DND-41 (cell line): ENCODE data around the gene PRRT2.

Experiments used
- CTCF ChIP-seq: IDR thresholded peaks from 2 replicates; pipeline ENCODE4 v1.5.1; 2012; ENCODE audit warnings: borderline replicate concordance, low read length, moderate library complexity, mild to moderate bottlenecking; ENCODE audit not compliant: poor library complexity, severe bottlenecking; ENCODE audit errors: extremely low read depth
- EZH2 ChIP-seq: IDR thresholded peaks from 3 replicates; pipeline ENCODE4 v1.6.1; 2012; ENCODE audit warnings: borderline replicate concordance, low read depth, mild to moderate bottlenecking, moderate library complexity, low read length, inconsistent platforms; ENCODE audit not compliant: severe bottlenecking

GRCh38 chr16:29857133-29857760 lies 45.3 kb downstream of the PRRT2 start:
- no peak for TF ChIP-seq CTCF
- TF ChIP-seq EZH2: no peak
